Keratinocyte (primary cell): ENCODE results near the gene COA8. TPM values are rescaled to one million over a fixed set of nuclear protein-coding genes. Genes with fewer than 3 reads are reported as not detected.

Experiments used
- DNase-seq: peaks from one replicate; pipeline ENCODE4 v3.0.0-alpha.2; 2011; ENCODE audit warnings: low read depth, missing footprints, low spot score
- FAIRE-seq: peaks from 2 replicates; lab custom pipeline; 2011; peaks lifted over from hg19 to GRCh38; lab: Jason Lieb, UNC
- H2AFZ ChIP-seq: 2 replicates; pipeline ENCODE4 v1.6.0; 2012; ENCODE audit warnings: low read length, control low read depth, inconsistent platforms; ENCODE audit not compliant: control insufficient read depth
- H3K27ac ChIP-seq: 2 replicates; pipeline ENCODE4 v1.5.1; 2011; ENCODE audit warnings: low read length; ENCODE audit not compliant: control insufficient read depth, insufficient read depth
- H3K27me3 ChIP-seq: 3 replicates; pipeline ENCODE4 v1.6.0; 2011; ENCODE audit warnings: low read length; ENCODE audit not compliant: control insufficient read depth, insufficient read depth; ENCODE audit errors: extremely low read depth
- H3K36me3 ChIP-seq, 2 experiments: 2 replicates in 1 of 2; 3 replicates in 1 of 2; pipeline ENCODE4 v1.5.1; 2011; ENCODE audit warnings: low read length in 2 of 2, mild to moderate bottlenecking in 1 of 2; ENCODE audit not compliant: control insufficient read depth in 2 of 2, insufficient read depth in 2 of 2; ENCODE audit errors: extremely low read depth in 1 of 2
- H3K4me1 ChIP-seq: 3 replicates; pipeline ENCODE4 v1.5.1; 2011; ENCODE audit warnings: low read length; ENCODE audit not compliant: control insufficient read depth, insufficient read depth; ENCODE audit errors: extremely low read depth
- H3K4me2 ChIP-seq: 3 replicates; pipeline ENCODE4 v1.6.0; 2011; ENCODE audit warnings: low read depth, low read length; ENCODE audit not compliant: control insufficient read depth, insufficient read depth; ENCODE audit errors: extremely low read depth
- H3K4me3 ChIP-seq, 3 experiments: fragments of 200-600 bp in 1 of 3; sonication (generic) in 1 of 3; 2 replicates in 2 of 3; 3 replicates in 1 of 3; pipeline ENCODE4 v1.5.1; 2011 to 2016; ENCODE audit warnings: low read length in 3 of 3, mild to moderate bottlenecking in 3 of 3, control low read depth in 2 of 3, inconsistent platforms in 1 of 3, low read depth in 1 of 3, mixed read lengths in 1 of 3, mixed run types in 1 of 3, moderate library complexity in 1 of 3; ENCODE audit not compliant: control insufficient read depth in 2 of 3, insufficient read depth in 2 of 3; ENCODE audit errors: extremely low read depth in 1 of 3
- H3K79me2 ChIP-seq: 2 replicates; pipeline ENCODE4 v1.6.0; 2012; ENCODE audit warnings: low read length; ENCODE audit not compliant: control insufficient read depth, insufficient read depth
- H3K9ac ChIP-seq: 3 replicates; pipeline ENCODE4 v1.6.0; 2011; ENCODE audit warnings: low read length; ENCODE audit not compliant: control insufficient read depth, insufficient read depth; ENCODE audit errors: extremely low read depth
- H3K9me1 ChIP-seq: 3 replicates; pipeline ENCODE4 v1.6.0; 2011; ENCODE audit warnings: low read length; ENCODE audit not compliant: control insufficient read depth, insufficient read depth; ENCODE audit errors: extremely low read depth
- H3K9me3 ChIP-seq: 2 replicates; pipeline ENCODE4 v1.5.1; 2012; ENCODE audit warnings: low read depth, low read length; ENCODE audit not compliant: control insufficient read depth
- H4K20me1 ChIP-seq: 3 replicates; pipeline ENCODE4 v1.6.0; 2011; ENCODE audit warnings: low read length; ENCODE audit not compliant: control insufficient read depth, insufficient read depth; ENCODE audit errors: extremely low read depth
- EZH2 ChIP-seq: IDR thresholded peaks from one replicate; pipeline ENCODE4 v1.6.1; 2012; ENCODE audit warnings: inconsistent platforms, mild to moderate bottlenecking, low read length, moderate library complexity
- dilution Hi-C: fragments of 300-500 bp; cut with MboI; formaldehyde crosslinking; loops from one replicate; pipeline ENCODE4 v1.7.0; 2020; ENCODE audit warnings: low sequenced_read_pairs; ENCODE audit not compliant: extremely low pct_ligation_motif_present
- polyA plus RNA-seq, 5 experiments: library from polyadenylated mRNA; depleted of rRNA in 3 of 5; stranded (reverse) in 3 of 5; stranded (forward) in 1 of 5; unstranded in 1 of 5; fragments of >200 nt; gene quantifications; 1 replicate in 1 of 5; 2 replicates in 3 of 5; 3 replicates in 1 of 5; pipeline versions ENCODE4 v1.2.1 to v1.2.3, GENCODE V29; 2011 to 2012; ENCODE audit warnings: missing spikeins in 2 of 5, low read depth in 1 of 5, low replicate concordance in 1 of 5
- TF ChIP-seq, protein P1 (sequence below), 3 experiments: IDR thresholded peaks in 1 of 3; conservative IDR thresholded peaks in 1 of 3; optimal IDR thresholded peaks in 1 of 3; 2 replicates in 2 of 3; 3 replicates in 1 of 3; pipeline versions ENCODE3 to v1.5.1; 2011; ENCODE audit warnings: low read length in 3 of 3, mild to moderate bottlenecking in 3 of 3, moderate library complexity in 2 of 3, control low read depth in 1 of 3, inconsistent platforms in 1 of 3; ENCODE audit not compliant: insufficient read depth in 2 of 3; ENCODE audit errors: extremely low read depth in 1 of 3

The COA8 gene
- polyA plus RNA-seq, 1 donor (not counting 4 experiments of a cell fraction or from before 2014, with no cell fraction given): 24.8 TPM

DNA sequence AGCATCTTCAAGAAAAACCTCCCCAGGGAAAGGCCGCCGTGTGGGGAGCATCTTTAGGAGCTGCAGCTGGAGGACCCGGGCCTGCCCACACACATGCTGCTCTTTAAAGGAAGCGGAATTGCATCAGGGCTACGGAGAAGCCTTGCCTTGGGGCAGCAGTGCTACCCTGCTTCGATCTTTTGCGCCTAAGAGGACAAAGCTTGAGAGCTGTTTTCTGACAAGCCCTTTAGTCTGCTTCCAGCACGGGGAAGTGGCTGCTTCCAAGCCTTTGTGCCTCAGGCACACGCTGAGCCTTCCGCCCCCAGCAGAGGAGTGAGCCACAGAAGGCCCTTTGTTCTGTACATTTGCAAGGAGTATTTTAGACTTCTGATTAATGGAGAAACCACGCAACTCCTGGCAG lies 31.5 kb downstream of the COA8 start:
- Histone ChIP-seq H3K4me1 (peaks cover 26% of the 10 kb centered on the region), H3K27me3 (no peaks in the 10 kb centered on the region), H3K4me3 (no peak overlapping the region), H3K9me3 (no peaks in the 10 kb centered on the region), H3K79me2 (no peaks in the 10 kb centered on the region), H3K9me1 (no peaks in the 10 kb centered on the region), H3K4me2 (peak overlapping the region; percentile 37), H4K20me1 (no peaks in the 10 kb centered on the region), H3K36me3 (peaks cover 6% of the 10 kb centered on the region in 2 experiments), H3K27ac (no peak overlapping the region), H2AFZ (no peak overlapping the region), H3K9ac (no peak overlapping the region)
- TF ChIP-seq, protein P1, sequence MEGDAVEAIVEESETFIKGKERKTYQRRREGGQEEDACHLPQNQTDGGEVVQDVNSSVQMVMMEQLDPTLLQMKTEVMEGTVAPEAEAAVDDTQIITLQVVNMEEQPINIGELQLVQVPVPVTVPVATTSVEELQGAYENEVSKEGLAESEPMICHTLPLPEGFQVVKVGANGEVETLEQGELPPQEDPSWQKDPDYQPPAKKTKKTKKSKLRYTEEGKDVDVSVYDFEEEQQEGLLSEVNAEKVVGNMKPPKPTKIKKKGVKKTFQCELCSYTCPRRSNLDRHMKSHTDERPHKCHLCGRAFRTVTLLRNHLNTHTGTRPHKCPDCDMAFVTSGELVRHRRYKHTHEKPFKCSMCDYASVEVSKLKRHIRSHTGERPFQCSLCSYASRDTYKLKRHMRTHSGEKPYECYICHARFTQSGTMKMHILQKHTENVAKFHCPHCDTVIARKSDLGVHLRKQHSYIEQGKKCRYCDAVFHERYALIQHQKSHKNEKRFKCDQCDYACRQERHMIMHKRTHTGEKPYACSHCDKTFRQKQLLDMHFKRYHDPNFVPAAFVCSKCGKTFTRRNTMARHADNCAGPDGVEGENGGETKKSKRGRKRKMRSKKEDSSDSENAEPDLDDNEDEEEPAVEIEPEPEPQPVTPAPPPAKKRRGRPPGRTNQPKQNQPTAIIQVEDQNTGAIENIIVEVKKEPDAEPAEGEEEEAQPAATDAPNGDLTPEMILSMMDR (optimal IDR thresholded peaks at IDR 0.05 in 1 of 3, IDR thresholded peaks at IDR 0.05 in 1 of 3, conservative IDR thresholded peaks at IDR 0.05 in 1 of 3; ENCODE audit: extremely low read depth in 1 of 3, insufficient read depth in 2 of 3, low read length in 3 of 3): no peak
- TF ChIP-seq EZH2: no peak
- peak; percentile 94 for FAIRE-seq
- dilution Hi-C loops: no loop called here
- peak; percentile 87 for DNase-seq

GRCh38 chr14:103597623-103598377 lies 35.0 kb downstream of the COA8 start:
- H3K79me2 ChIP-seq: no peaks in the 10 kb centered on the region
- DNase-seq (no peak), FAIRE-seq (no peak)
- H3K4me2 ChIP-seq: no peak overlapping the region
- TF ChIP-seq, protein P1 (optimal IDR thresholded peaks at IDR 0.05 in 1 of 3, IDR thresholded peaks at IDR 0.05 in 1 of 3, conservative IDR thresholded peaks at IDR 0.05 in 1 of 3; ENCODE audit: extremely low read depth in 1 of 3, insufficient read depth in 2 of 3, low read length in 3 of 3): no peak
- TF ChIP-seq EZH2: no peak
- H3K9ac ChIP-seq: no peak overlapping the region
- H3K9me3 ChIP-seq: no peaks in the 10 kb centered on the region
- H3K27me3 ChIP-seq: no peaks in the 10 kb centered on the region
- no peaks in the 10 kb centered on the region for H3K9me1 ChIP-seq
- dilution Hi-C loops: no loop called here
- H3K4me1 ChIP-seq: peaks cover 26% of the 10 kb centered on the region
- no peak overlapping the region for H2AFZ ChIP-seq
- no peak overlapping the region for H3K27ac ChIP-seq
- no peak overlapping the region for H3K4me3 ChIP-seq
- peaks cover 0 to 4% of the 10 kb centered on the region in 2 experiments for H3K36me3 ChIP-seq
- H4K20me1 ChIP-seq: no peaks in the 10 kb centered on the region
